Mesothelial cell of epicardium (in vitro differentiated cells): ENCODE measurements around the gene GALK1. TPM values are rescaled to one million over a fixed set of nuclear protein-coding genes. Genes with fewer than 3 reads are reported as not detected.
A peak's percentile ranks its signal among the peaks of the same experiment; 100 is the strongest.

Experiments
- DNase-seq, 2 experiments: peaks; one replicate each; pipeline ENCODE4 v3.0.0; 2021; ENCODE audit warnings: low spot score in 2 of 2; ENCODE audit not compliant: unreplicated experiment in 2 of 2
- H3K27ac Mint-ChIP-seq: 2 replicates; pipeline ENCODE4 v1.8.0; 2021; ENCODE audit warnings: mixed read lengths
- H3K27me3 Mint-ChIP-seq: 2 replicates; pipeline ENCODE4 v1.8.0; 2021; ENCODE audit warnings: low read depth, mixed read lengths
- H3K36me3 Mint-ChIP-seq: 2 replicates; pipeline ENCODE4 v1.8.0; 2021; ENCODE audit warnings: mixed read lengths
- H3K4me1 Mint-ChIP-seq: 2 replicates; pipeline ENCODE4 v1.8.0; 2021; ENCODE audit warnings: mixed read lengths
- H3K4me3 Mint-ChIP-seq: 2 replicates; pipeline ENCODE4 v1.8.0; 2021; ENCODE audit warnings: mild to moderate bottlenecking, moderate library complexity, mixed read lengths
- H3K9me3 Mint-ChIP-seq: 2 replicates; pipeline ENCODE4 v1.8.0; 2021; ENCODE audit warnings: mixed read lengths
- total RNA-seq: library from RNA; stranded (reverse); gene quantifications from 3 replicates; pipeline ENCODE4 v1.2.1, GENCODE V29; 2021
- TF ChIP-seq, protein P1 (sequence below): fragments of 200-600 bp; sonication (generic); IDR thresholded peaks from one replicate; pipeline ENCODE4 v1.5.0; 2021; ENCODE audit warnings: antibody characterized with exemption; ENCODE audit not compliant: unreplicated experiment

GALK1 gene
- total RNA-seq, 1 donor from 2014 or later = 32.1 TPM

DNA sequence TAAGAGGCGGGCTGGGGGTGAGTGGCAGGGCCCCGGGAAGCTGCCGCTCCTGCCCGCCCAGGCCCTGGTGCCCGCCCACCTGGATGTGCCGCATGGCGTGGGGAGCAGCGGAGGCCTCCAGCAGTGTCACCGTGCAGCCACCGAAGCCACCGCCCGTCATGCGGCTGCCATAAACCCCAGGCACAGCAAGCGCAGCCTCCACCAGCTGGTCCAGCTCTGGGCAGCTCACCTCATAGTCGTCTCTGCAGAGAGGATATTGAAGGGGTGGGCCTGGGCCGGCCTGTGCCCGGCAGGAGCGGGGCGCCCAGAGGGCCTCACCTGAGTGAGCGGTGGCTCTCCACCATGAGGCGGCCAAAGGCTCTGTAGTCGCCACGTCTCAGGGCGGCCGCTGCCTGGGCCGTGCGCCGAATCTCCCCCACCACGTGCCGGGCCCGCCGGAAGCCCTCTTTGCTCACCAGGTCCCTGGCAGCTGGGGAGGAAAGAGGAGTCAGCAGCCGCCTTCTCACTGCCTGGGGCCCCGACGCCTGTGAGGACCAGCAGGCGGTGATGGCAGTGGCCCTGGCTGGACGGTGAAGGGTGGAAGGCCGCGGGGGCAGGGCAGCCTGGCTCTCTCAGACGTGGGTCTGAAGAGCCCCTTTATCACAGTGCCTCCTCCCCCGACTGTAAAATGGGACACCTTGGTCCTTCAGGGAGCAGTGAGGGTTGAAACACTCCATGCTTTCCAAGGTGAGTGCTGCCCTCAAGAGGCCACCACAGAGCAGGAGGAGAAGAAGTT, 6.7 kb downstream of the GALK1 start:
- Mint-ChIP-seq H3K4me1 (peaks cover 8% of the 10 kb centered on the region), H3K36me3 (peaks cover 2% of the 10 kb centered on the region), H3K4me3 (no peak overlapping the region), H3K27me3 (no peaks in the 10 kb centered on the region), H3K27ac (no peak overlapping the region), H3K9me3 (no peaks in the 10 kb centered on the region)
- DNase-seq = no peak
- TF ChIP-seq, protein P1, sequence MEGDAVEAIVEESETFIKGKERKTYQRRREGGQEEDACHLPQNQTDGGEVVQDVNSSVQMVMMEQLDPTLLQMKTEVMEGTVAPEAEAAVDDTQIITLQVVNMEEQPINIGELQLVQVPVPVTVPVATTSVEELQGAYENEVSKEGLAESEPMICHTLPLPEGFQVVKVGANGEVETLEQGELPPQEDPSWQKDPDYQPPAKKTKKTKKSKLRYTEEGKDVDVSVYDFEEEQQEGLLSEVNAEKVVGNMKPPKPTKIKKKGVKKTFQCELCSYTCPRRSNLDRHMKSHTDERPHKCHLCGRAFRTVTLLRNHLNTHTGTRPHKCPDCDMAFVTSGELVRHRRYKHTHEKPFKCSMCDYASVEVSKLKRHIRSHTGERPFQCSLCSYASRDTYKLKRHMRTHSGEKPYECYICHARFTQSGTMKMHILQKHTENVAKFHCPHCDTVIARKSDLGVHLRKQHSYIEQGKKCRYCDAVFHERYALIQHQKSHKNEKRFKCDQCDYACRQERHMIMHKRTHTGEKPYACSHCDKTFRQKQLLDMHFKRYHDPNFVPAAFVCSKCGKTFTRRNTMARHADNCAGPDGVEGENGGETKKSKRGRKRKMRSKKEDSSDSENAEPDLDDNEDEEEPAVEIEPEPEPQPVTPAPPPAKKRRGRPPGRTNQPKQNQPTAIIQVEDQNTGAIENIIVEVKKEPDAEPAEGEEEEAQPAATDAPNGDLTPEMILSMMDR = no peak

DNA sequence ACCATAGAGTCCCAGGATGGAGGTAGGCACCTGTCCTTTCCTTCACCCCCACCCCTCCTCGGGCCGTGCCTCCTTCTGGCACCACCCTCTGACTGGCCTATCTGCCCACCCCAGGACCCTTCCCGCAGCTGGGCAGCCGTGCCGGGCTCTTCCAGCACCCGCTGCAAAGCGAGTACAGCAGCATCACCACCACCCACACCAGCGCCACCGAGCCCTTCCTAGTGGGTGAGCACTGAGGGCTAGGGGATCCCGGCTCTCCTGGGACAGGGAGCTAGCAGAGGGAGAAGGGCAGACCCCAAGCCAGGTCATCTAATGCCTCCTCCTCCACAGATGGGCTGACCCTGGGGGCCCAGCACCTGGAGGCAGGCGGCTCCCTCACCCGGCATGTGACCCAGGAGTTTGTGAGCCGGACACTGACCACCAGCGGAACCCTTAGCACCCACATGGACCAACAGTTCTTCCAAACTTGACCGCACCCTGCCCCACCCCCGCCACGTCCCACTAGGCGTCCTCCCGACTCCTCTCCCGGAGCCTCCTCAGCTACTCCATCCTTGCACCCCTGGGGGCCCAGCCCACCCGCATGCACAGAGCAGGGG, 7.8 kb downstream of the GALK1 start:
- Mint-ChIP-seq H3K36me3 (peaks cover 2% of the 10 kb centered on the region), H3K27me3 (no peaks in the 10 kb centered on the region), H3K4me3 (no peak overlapping the region), H3K4me1 (peaks cover 7% of the 10 kb centered on the region), H3K27ac (no peak overlapping the region), H3K9me3 (no peaks in the 10 kb centered on the region)
- TF ChIP-seq, protein P1 = no peak
- no peak for DNase-seq

DNA sequence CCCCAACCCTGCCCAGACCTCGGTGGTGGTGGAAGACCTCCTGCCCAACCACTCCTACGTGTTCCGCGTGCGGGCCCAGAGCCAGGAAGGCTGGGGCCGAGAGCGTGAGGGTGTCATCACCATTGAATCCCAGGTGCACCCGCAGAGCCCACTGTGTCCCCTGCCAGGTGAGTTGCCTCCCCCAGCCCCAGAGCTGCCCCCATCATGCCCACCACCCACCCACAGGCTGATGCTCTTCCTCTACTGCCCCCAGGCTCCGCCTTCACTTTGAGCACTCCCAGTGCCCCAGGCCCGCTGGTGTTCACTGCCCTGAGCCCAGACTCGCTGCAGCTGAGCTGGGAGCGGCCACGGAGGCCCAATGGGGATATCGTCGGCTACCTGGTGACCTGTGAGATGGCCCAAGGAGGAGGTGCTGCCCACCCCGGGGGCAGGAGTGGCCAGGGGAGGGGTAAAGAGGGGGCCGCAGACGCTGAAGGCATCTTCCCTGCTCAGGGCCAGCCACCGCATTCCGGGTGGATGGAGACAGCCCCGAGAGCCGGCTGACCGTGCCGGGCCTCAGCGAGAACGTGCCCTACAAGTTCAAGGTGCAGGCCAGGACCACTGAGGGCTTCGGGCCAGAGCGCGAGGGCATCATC, 8.4 kb downstream of the GALK1 start:
- TF ChIP-seq, protein P1 = no peak
- Mint-ChIP-seq H3K4me3 (no peak overlapping the region), H3K4me1 (peaks cover 7% of the 10 kb centered on the region), H3K27me3 (no peaks in the 10 kb centered on the region), H3K36me3 (peaks cover 2% of the 10 kb centered on the region), H3K27ac (no peak overlapping the region), H3K9me3 (no peaks in the 10 kb centered on the region)
- DNase-seq = no peak

DNA sequence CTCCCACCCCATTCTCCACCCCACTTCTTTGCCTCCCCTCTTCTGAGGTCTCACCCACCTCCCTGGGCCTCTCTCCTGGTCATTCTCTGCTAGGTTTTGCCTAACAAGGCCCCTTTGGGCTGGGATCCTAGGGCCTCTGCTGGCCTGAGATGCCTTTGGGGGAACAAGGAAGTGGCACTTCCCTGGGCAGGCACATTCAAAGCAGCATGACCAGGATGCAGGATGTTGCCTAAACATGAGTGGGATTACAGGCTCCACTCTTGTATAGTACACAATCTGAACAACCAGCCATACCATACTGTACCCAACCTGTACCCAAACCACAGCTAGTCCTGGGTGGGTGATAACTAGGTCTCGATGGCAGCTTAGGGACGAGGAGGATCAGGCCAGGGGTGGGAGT, 9.0 kb downstream of the GALK1 start:
- peaks cover 5% of the 10 kb centered on the region for H3K36me3 Mint-ChIP-seq
- no peak for DNase-seq
- no peak overlapping the region for H3K4me3 Mint-ChIP-seq
- no peaks in the 10 kb centered on the region for H3K9me3 Mint-ChIP-seq
- H3K27me3 Mint-ChIP-seq = no peaks in the 10 kb centered on the region
- peaks cover 7% of the 10 kb centered on the region for H3K4me1 Mint-ChIP-seq
- H3K27ac Mint-ChIP-seq = no peak overlapping the region
- TF ChIP-seq, protein P1 = no peak

DNA sequence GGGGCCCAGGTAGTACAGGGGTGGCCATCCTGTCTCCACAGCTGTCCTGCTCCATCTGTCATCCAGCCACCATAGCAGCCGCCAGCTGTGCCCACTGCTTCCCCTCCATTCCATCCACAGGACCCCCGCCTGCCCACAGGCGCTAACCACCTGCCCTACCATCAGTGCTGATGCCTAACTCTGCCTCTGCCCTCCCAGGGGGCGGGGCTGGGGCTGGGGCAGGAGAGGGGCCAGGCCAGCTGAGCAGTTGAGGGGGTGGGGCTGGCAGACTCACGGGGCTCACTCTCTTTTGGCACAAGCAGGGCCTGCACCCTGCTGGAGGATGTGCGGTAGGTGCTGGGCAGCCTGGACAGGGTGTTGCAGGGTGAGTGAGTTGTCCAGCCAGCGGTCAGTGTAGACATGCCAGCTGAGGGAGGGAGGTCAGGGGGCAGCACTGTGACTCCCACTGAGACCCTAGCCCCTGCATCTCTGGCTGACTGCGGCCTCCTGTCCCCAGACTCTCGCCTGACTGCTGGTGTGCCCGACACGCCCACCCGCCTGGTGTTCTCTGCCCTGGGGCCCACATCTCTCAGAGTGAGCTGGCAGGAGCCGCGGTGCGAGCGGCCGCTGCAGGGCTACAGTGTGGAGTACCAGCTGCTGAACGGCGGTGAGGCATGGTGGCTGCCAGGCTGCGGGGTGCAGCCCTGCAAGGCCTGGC, 9.6 kb downstream of the GALK1 start:
- Mint-ChIP-seq H3K4me3 (peak overlapping the region; percentile 28), H3K4me1 (peaks cover 7% of the 10 kb centered on the region), H3K27me3 (no peaks in the 10 kb centered on the region), H3K36me3 (peaks cover 6% of the 10 kb centered on the region), H3K27ac (no peak overlapping the region), H3K9me3 (no peaks in the 10 kb centered on the region)
- TF ChIP-seq, protein P1 = no peak
- no peak for DNase-seq
